Parathyroid adenoma (tissue), 2 donors: Measurements from ENCODE around the gene ATAD2B.
"Not testable (repeated sequence)": the region's sequence is repeated elsewhere in the genome, so short reads cannot be mapped to it uniquely, and the experiment has no call there.

Experiments used
- H2AFZ ChIP-seq: fragments of 300-600 bp; sonication (generic); one replicate; pipeline ENCODE4 v1.7.0; 2017; ENCODE audit warnings: antibody characterized with exemption, mild to moderate bottlenecking
- H3K27ac ChIP-seq: fragments of 300-600 bp; sonication (generic); one replicate; pipeline ENCODE4 v1.7.0; 2017
- H3K27me3 ChIP-seq: fragments of 300-600 bp; sonication (generic); one replicate; pipeline ENCODE4 v1.7.0; 2017; ENCODE audit warnings: low read length; ENCODE audit not compliant: control insufficient read depth, insufficient read depth
- H3K36me3 ChIP-seq: fragments of 300-600 bp; sonication (generic); one replicate; pipeline ENCODE4 v1.7.0; 2017; ENCODE audit warnings: low read length; ENCODE audit not compliant: control insufficient read depth, insufficient read depth
- H3K4me1 ChIP-seq: fragments of 300-600 bp; sonication (generic); one replicate; pipeline ENCODE4 v1.7.0; 2017; ENCODE audit warnings: control low read depth
- H3K4me2 ChIP-seq: fragments of 300-600 bp; sonication (generic); one replicate; pipeline ENCODE4 v1.7.0; 2017; ENCODE audit warnings: low read length
- H3K4me3 ChIP-seq: fragments of 300-600 bp; sonication (generic); one replicate; pipeline ENCODE4 v1.7.0; 2017; ENCODE audit warnings: low read depth, low read length
- H3K79me2 ChIP-seq: fragments of 300-600 bp; sonication (generic); one replicate; pipeline ENCODE4 v1.7.0; 2017; ENCODE audit warnings: control low read depth
- H3K9ac ChIP-seq: fragments of 300-600 bp; sonication (generic); one replicate; pipeline ENCODE4 v1.7.0; 2017; ENCODE audit warnings: mild to moderate bottlenecking
- H3K9me3 ChIP-seq: fragments of 300-600 bp; sonication (generic); one replicate; pipeline ENCODE4 v1.7.0; 2017; ENCODE audit warnings: low read length; ENCODE audit not compliant: control insufficient read depth
- TF ChIP-seq, protein P1 (sequence below): fragments of 300-600 bp; sonication (generic); IDR thresholded peaks from one replicate; pipeline ENCODE4 v1.7.0; 2017; ENCODE audit warnings: antibody characterized with exemption, mild to moderate bottlenecking
- donor health status: primary hyperparathyroidism.

ATAD2B gene

DNA sequence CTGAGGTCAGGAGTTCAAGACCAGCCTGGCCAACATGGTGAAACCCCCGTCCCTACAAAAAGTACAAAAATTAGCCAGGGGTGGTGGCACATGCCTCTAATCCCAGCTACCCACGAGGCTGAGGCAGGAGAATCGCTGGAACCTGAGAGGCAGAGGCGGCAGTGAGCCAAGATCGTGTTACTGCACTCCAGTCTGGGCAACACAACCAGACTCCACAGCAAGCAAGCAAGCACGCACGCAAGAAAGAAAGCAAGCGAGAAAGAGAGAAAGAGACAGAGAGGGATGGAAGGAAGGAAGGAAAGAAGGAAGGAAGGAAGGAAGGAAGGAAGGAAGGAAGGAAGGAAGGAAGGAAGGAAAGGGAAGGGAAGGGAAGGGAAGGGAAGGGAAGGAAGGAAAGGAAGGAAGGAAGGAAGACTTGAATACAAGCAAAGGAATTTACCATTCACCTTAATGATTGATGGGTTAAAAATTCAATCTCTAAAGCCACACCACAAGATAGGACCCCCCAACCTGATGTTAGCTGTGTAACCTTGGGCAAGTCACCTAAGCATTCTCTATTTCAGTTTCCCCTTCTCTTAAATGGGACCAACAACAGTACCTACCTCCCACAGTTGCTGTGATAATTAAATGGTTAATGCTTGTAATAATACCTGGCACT is 181.7 kb downstream of the ATAD2B start:
- H2AFZ ChIP-seq: no peak overlapping the region
- H3K4me3 ChIP-seq: no peak overlapping the region
- H3K79me2 ChIP-seq: no peaks in the 10 kb centered on the region
- no peak overlapping the region for H3K9ac ChIP-seq
- H3K27ac ChIP-seq: no peak overlapping the region
- no peak overlapping the region for H3K4me2 ChIP-seq
- peaks cover 7% of the 10 kb centered on the region for H3K4me1 ChIP-seq
- H3K36me3 ChIP-seq: no peaks in the 10 kb centered on the region
- no peaks in the 10 kb centered on the region for H3K9me3 ChIP-seq
- TF ChIP-seq, protein P1, sequence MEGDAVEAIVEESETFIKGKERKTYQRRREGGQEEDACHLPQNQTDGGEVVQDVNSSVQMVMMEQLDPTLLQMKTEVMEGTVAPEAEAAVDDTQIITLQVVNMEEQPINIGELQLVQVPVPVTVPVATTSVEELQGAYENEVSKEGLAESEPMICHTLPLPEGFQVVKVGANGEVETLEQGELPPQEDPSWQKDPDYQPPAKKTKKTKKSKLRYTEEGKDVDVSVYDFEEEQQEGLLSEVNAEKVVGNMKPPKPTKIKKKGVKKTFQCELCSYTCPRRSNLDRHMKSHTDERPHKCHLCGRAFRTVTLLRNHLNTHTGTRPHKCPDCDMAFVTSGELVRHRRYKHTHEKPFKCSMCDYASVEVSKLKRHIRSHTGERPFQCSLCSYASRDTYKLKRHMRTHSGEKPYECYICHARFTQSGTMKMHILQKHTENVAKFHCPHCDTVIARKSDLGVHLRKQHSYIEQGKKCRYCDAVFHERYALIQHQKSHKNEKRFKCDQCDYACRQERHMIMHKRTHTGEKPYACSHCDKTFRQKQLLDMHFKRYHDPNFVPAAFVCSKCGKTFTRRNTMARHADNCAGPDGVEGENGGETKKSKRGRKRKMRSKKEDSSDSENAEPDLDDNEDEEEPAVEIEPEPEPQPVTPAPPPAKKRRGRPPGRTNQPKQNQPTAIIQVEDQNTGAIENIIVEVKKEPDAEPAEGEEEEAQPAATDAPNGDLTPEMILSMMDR: no peak
- no peaks in the 10 kb centered on the region for H3K27me3 ChIP-seq

DNA sequence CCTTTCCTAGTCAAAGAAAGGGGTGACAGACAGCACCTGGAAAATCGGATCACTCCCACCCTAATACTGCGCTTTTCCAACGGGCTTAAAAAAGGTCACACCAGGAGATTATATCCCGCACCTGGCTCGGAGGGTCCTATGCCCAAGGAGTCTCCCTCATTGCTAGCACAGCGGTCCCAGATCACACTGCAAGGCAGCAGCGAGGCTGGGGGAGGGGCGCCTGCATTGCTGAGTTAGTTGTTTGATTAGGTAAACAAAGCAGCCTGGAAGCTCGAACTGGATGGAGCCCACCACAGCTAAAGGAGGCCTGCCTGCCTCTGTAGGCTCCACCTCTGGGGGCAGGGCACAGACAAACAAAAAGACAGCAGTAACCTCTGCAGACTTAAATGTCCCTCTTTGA is 190.1 kb downstream of the ATAD2B start:
- H3K9me3 ChIP-seq, H3K4me1 ChIP-seq, H3K27ac ChIP-seq, H3K27me3 ChIP-seq, H3K4me3 ChIP-seq, H3K36me3 ChIP-seq, H2AFZ ChIP-seq, H3K79me2 ChIP-seq, H3K4me2 ChIP-seq, H3K9ac ChIP-seq: not testable (repeated sequence)

DNA sequence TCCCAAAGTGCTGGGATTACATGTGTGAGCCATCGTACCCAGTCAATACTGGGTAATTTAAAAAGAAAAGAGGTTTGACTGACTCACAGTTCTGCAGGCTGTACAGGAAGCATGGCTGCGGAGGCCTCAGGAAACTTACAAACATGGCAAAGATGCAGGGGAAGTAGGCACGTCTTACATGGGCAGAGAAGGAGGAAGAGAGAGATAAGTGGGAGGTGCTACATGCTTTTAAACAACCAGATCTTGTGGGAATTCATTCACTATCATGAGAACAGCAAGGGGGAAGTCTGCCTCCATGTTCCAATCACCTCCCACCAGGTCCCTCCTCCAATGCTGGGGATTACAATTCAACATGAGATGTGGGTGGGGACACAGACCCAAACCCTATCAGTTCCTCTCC is 192.5 kb downstream of the ATAD2B start:
- TF ChIP-seq, protein P1: no peak
- no peak overlapping the region for H3K27ac ChIP-seq

GRCh38 chr2:23723029-23723428 is 203.9 kb downstream of the ATAD2B start:
- H2AFZ ChIP-seq, H3K79me2 ChIP-seq, H3K27ac ChIP-seq, H3K27me3 ChIP-seq, H3K9ac ChIP-seq, H3K4me1 ChIP-seq, H3K4me2 ChIP-seq, H3K4me3 ChIP-seq, H3K9me3 ChIP-seq, H3K36me3 ChIP-seq: not testable (repeated sequence)

More for the DNA sequence above, 192.5 kb downstream of the ATAD2B start:
- Histone ChIP-seq H3K9ac (no peak overlapping the region), H3K4me3 (no peak overlapping the region), H3K4me2 (no peak overlapping the region), H3K36me3 (no peaks in the 10 kb centered on the region), H3K27me3 (no peaks in the 10 kb centered on the region), H3K9me3 (no peaks in the 10 kb centered on the region), H3K79me2 (no peaks in the 10 kb centered on the region), H2AFZ (no peak overlapping the region), H3K4me1 (no peaks in the 10 kb centered on the region)

- TF ChIP-seq, protein P1: no peak
- H3K9ac ChIP-seq: no peak overlapping the region
- H3K4me3 ChIP-seq: no peak overlapping the region
- peaks cover 4% of the 10 kb centered on the region for H3K4me1 ChIP-seq
- H3K9me3 ChIP-seq: no peaks in the 10 kb centered on the region
- no peaks in the 10 kb centered on the region for H3K27me3 ChIP-seq
- H2AFZ ChIP-seq: no peak overlapping the region
- no peaks in the 10 kb centered on the region for H3K36me3 ChIP-seq
- H3K27ac ChIP-seq: no peak overlapping the region
- H3K4me2 ChIP-seq: no peak overlapping the region
- H3K79me2 ChIP-seq: peaks cover 6% of the 10 kb centered on the region
These were observed 204.7 kb downstream of the ATAD2B start for GRCh38 chr2:23722255-23722654.

DNA sequence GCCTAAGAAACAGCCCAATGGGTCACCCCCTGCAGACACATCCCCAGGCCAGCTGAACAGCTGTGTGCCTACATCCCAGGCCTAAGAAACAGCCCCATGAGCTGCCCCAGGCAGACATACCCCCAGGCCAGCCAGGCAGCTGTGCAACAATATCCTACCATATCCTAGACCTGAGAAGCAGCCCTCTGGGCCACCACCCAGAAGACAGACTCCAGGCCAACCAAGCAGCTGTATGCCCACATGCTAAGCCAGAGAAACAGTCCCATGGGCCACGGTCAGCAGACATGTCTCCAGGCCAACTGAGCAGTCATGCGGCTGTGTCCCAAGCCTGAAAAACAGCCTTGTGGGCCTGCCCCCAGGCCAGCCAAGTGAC is 205.5 kb downstream of the ATAD2B start:
- no peaks in the 10 kb centered on the region for H3K36me3 ChIP-seq

More for the DNA sequence above, 205.5 kb downstream of the ATAD2B start:
- H3K4me1 ChIP-seq: peaks cover 4% of the 10 kb centered on the region
- H3K27me3 ChIP-seq: no peaks in the 10 kb centered on the region
- H3K4me3 ChIP-seq: no peak overlapping the region
- H2AFZ ChIP-seq: no peak overlapping the region
- H3K27ac ChIP-seq: no peak overlapping the region
- TF ChIP-seq, protein P1: no peak
- no peak overlapping the region for H3K4me2 ChIP-seq
- H3K79me2 ChIP-seq: peaks cover 6% of the 10 kb centered on the region
- no peak overlapping the region for H3K9ac ChIP-seq
- no peaks in the 10 kb centered on the region for H3K9me3 ChIP-seq
